Astrocyte of the spinal cord (primary cell): ENCODE results near the gene ADD2.
"Not testable (repeated sequence)": the region's sequence is repeated elsewhere in the genome, so short reads cannot be mapped to it uniquely, and the experiment has no call there.

Experiments used
- DNase-seq: peaks from one replicate; pipeline ENCODE4 v3.0.0; 2011; ENCODE audit warnings: low read depth, low spot score
- H3K4me3 ChIP-seq: 2 replicates; pipeline ENCODE4 v1.5.1; 2011; ENCODE audit warnings: low read depth, mild to moderate bottlenecking, low read length, moderate library complexity
- in situ Hi-C: cut with HindIII; loops from 2 replicates; pipeline ENCODE4 v1.10.0; 2017; ENCODE audit warnings: low sequenced_read_pairs
- TF ChIP-seq, protein P1 (sequence below): IDR thresholded peaks from 2 replicates; pipeline ENCODE4 v1.5.1; 2012; ENCODE audit warnings: low read depth, mild to moderate bottlenecking, low read length, inconsistent platforms

Gene ADD2

DNA sequence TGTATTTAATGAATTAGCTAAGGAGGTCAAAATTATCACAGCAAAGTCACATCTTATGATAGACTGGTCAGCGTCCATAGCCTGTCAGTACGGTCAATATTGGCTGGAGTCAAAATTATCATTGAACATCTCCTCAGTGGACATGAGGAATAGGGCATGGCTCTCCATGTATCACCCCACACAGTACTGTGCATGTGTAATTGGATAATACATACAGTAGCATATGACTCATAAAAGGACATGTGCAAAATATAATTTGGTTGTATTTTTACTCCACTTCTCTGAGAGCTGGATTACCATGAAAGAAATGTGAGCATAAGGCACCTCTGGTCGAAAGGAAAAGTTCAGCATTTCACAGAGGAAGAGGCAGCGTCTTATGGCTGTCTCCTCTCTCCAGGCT, 24.9 kb downstream of the ADD2 start:
- DNase-seq = no peak
- H3K4me3 ChIP-seq = no peak overlapping the region
- in situ Hi-C loops = no loop called here
- TF ChIP-seq, protein P1, sequence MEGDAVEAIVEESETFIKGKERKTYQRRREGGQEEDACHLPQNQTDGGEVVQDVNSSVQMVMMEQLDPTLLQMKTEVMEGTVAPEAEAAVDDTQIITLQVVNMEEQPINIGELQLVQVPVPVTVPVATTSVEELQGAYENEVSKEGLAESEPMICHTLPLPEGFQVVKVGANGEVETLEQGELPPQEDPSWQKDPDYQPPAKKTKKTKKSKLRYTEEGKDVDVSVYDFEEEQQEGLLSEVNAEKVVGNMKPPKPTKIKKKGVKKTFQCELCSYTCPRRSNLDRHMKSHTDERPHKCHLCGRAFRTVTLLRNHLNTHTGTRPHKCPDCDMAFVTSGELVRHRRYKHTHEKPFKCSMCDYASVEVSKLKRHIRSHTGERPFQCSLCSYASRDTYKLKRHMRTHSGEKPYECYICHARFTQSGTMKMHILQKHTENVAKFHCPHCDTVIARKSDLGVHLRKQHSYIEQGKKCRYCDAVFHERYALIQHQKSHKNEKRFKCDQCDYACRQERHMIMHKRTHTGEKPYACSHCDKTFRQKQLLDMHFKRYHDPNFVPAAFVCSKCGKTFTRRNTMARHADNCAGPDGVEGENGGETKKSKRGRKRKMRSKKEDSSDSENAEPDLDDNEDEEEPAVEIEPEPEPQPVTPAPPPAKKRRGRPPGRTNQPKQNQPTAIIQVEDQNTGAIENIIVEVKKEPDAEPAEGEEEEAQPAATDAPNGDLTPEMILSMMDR = no peak

DNA sequence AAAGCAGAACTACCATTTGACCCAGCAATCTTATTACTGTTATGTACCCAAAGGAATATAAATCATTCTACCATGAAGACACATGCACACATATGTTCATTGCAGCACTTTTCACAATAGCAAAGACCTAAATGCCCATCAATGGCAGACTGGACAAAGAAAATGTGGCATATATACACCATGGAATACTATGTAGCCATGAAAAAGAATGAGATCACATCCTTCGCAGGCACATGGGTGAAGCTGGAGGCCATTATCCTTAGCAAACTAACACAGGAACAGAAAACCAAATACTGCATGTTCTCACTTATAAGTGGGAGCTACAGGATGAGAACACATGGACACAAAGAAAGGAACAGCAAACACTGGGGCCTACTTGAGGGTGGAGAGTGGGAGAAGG, 28.5 kb downstream of the ADD2 start:
- in situ Hi-C loops, H3K4me3 ChIP-seq, DNase-seq: not testable (repeated sequence)

DNA sequence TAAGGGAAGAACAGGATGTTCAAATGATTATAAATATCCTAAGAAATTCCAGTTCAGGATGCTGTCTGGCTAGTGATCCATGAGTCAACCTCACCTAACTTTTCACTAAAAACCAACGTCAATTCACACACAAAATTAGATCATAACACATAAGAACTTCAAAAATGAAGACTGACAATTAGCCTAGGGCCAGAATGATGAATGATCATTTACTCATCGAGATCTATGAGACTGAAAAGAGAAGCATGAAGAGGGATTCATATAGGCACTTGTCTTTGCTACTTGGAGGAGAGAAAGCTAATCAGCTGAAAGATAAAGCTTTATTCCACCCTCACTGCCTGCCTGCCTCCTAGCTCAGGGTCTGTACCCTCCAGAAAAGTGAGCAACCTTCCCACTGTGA, 29.8 kb downstream of the ADD2 start:
- H3K4me3 ChIP-seq = no peak overlapping the region
- no peak for DNase-seq
- in situ Hi-C loops = no loop called here
- TF ChIP-seq, protein P1 = no peak

DNA sequence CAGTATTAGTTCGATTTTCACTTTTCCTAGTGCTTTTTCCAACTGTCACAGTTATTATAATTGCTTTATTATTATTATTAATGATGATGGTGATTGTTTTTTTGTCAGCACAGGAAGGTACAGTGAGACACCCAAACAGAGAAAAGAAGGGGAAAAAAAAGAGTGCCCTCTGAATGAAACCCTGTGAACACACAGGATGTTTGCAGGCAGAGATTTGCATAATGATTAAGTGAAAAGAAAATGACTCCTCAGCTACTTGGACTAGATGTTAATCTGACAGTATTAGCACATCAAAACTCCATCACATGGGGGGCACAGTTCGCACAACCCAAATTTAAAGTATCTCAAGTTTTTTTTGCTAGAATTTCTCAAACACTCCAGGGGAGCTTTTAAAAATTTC, 32.9 kb downstream of the ADD2 start:
- TF ChIP-seq, protein P1 = no peak
- in situ Hi-C loops = no loop called here
- DNase-seq = no peak
- no peak overlapping the region for H3K4me3 ChIP-seq

DNA sequence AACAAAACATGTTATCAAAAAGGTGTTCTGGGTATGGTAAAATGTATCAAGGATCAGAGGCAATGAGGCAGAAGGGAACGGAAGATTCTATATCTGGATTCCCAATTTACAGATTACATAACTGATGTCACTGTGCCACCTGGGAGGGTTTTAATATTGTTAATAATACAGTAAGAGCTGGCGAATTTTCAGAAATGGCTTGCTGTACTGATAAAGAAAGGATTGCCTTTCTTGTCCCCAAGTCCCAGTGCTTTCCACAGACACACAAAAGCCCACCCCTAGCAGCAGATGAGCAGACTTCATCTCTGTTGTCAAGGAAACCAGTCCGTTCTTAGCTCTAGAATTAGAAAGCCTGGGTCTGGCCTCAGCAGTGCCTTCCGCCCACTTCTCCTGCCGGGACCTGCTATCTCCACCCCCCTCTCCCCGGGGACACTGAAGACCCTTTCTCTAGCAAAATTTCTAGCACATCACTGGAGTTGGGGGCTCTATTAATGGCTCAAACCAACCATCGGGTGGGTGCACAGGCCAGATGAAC, 34.3 kb downstream of the ADD2 start:
- no peak for DNase-seq
- in situ Hi-C loops = no loop called here
- TF ChIP-seq, protein P1 = no peak
- H3K4me3 ChIP-seq = no peak overlapping the region

DNA sequence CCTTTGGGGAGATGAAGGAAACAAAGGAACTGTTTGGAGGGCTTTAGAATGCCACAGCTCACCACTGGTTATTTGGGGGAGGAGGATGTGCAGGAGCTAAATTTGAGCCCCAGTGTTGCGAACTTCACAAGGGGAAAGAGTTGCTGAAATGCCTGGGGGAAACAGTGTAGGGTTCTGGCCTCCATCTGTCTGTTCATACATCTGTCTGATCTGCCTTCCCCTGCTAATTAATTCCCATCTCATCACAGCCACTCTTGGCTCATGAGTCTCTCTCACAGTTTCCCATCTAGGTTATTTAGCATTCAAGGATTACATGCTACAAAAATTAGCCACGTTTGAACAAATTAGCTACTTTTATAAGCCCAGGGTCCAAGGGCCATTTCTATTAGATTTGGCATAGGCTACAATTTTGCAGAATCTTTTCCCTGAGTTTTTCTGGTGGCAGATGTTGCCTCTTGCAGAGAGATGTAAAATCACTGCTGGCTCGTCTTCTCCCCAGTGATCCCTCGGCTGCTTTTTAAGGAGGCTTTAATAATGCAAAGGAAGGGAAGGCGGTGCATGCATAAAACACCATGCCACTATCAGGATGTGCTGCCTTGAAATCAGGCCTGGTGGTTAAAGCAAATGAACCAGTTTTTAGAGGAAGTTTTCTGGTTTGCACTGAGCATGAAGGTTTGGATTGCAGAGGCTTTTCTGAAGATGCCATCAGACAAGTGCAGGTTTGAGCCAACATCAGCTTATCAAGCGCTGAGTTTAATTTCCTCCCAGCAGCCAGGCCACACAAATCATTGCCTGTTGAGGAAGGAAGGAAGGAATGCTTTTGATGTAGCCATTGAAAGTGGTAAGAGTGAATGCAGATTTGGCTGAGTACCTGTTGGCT, 35.0 kb downstream of the ADD2 start:
- H3K4me3 ChIP-seq = no peak overlapping the region
- DNase-seq = no peak
- in situ Hi-C loops = no loop called here
- TF ChIP-seq, protein P1 = no peak

DNA sequence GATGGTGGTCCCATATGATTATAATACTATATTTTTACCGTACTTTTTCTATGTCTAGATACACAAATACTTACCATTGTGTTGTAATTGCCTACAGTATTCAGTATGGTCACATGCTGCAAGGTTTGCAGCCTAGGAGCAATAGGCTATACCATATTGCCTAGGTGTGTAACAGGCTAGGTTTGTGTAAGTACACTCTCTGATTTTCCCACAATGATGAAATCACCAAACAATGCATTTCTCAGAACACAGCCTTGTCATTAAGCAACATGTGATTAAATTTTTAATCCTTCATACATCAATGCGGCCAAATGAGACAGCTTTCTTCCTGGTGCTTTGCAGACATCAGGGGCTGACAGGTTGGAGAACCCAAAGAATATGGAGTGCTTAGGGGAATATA, 37.3 kb downstream of the ADD2 start:
- H3K4me3 ChIP-seq = no peak overlapping the region
- in situ Hi-C loops = no loop called here
- TF ChIP-seq, protein P1 = no peak
- no peak for DNase-seq
